IMR-90 (cell line): Measurements from ENCODE around the gene SRPRA.

Experiments
- BHLHE40 ChIP-seq: fragments of 150-350 bp; IDR thresholded peaks from 2 replicates; pipeline ENCODE4 v1.6.1; 2016; ENCODE audit warnings: mild to moderate bottlenecking, low read depth, low read length
- CTCF ChIP-seq: conservative IDR thresholded peaks from 2 replicates; pipeline ENCODE4 v1.5.1; 2012; ENCODE audit warnings: mild to moderate bottlenecking, low read depth, low read length, improper control_type of control experiment
- ELK1 ChIP-seq: fragments of 150-350 bp; IDR thresholded peaks from 2 replicates; pipeline ENCODE4 v1.6.1; 2016; ENCODE audit warnings: low read depth, mild to moderate bottlenecking, low read length, moderate library complexity, borderline replicate concordance
- MXI1 ChIP-seq: IDR thresholded peaks from 2 replicates; pipeline ENCODE4 v1.6.1; 2012; ENCODE audit warnings: low read depth, mild to moderate bottlenecking, low read length, moderate library complexity, borderline replicate concordance
- POLR2A ChIP-seq: IDR thresholded peaks from 2 replicates; pipeline ENCODE4 v1.6.1; 2012; ENCODE audit warnings: mild to moderate bottlenecking, low read depth, low read length
- RAD21 ChIP-seq: IDR thresholded peaks from 2 replicates; pipeline ENCODE4 v1.6.1; 2012; ENCODE audit warnings: low read length, improper control_type of control experiment
- RCOR1 ChIP-seq: IDR thresholded peaks from 2 replicates; pipeline ENCODE4 v1.6.1; 2012; ENCODE audit warnings: mild to moderate bottlenecking, low read length, improper control_type of control experiment; ENCODE audit not compliant: insufficient replicate concordance
- RFX5 ChIP-seq: IDR thresholded peaks from 2 replicates; pipeline ENCODE4 v1.8.0; 2012; ENCODE audit warnings: low read depth, mild to moderate bottlenecking, low read length, moderate library complexity
- SMC3 ChIP-seq: fragments of 150-350 bp; IDR thresholded peaks from 2 replicates; pipeline ENCODE4 v1.6.1; 2016; ENCODE audit warnings: low read depth, mild to moderate bottlenecking, antibody characterized with exemption, low read length, moderate library complexity
- USF2 ChIP-seq: fragments of 150-350 bp; IDR thresholded peaks from 2 replicates; pipeline ENCODE4 v1.6.1; 2017; ENCODE audit warnings: mild to moderate bottlenecking, antibody characterized with exemption, low read length, low read depth

- TF ChIP-seq USF2 = no peak
- TF ChIP-seq CTCF = no peak
- TF ChIP-seq POLR2A = no peak
- TF ChIP-seq RFX5 = no peak
- TF ChIP-seq MXI1 = no peak
- no peak for TF ChIP-seq RAD21
- no peak for TF ChIP-seq BHLHE40
- TF ChIP-seq RCOR1 = no peak
- TF ChIP-seq ELK1 = no peak
- TF ChIP-seq SMC3 = no peak
Measured at GRCh38 chr11:126225295-126225665, 43.4 kb downstream of the SRPRA start.
